Progenitor cell of endocrine pancreas (in vitro differentiated cells): ENCODE measurements around the gene ZNF521. TPM values are rescaled to one million over a fixed set of nuclear protein-coding genes. Genes with fewer than 3 reads are reported as not detected.

Source experiments
- DNase-seq: peaks from one replicate; pipeline ENCODE4 v3.0.0; 2021; ENCODE audit warnings: low spot score; ENCODE audit not compliant: unreplicated experiment
- H3K27ac Mint-ChIP-seq: 2 replicates; pipeline ENCODE4 v1.8.0; 2021; ENCODE audit warnings: mild to moderate bottlenecking, moderate library complexity, mixed read lengths
- H3K27me3 Mint-ChIP-seq: 2 replicates; pipeline ENCODE4 v1.8.0; 2021; ENCODE audit warnings: mixed read lengths
- H3K36me3 Mint-ChIP-seq: 2 replicates; pipeline ENCODE4 v1.8.0; 2022; ENCODE audit warnings: mixed read lengths; ENCODE audit not compliant: insufficient read depth
- H3K4me1 Mint-ChIP-seq: 2 replicates; pipeline ENCODE4 v1.8.0; 2021; ENCODE audit warnings: low read depth, mixed read lengths
- H3K4me3 Mint-ChIP-seq: 2 replicates; pipeline ENCODE4 v1.8.0; 2021; ENCODE audit warnings: low read depth, mild to moderate bottlenecking, moderate library complexity, mixed read lengths
- H3K9me3 Mint-ChIP-seq: 2 replicates; pipeline ENCODE4 v1.8.0; 2021; ENCODE audit warnings: low read depth, mixed read lengths
- total RNA-seq: library from RNA; stranded (reverse); gene quantifications from 2 replicates; pipeline ENCODE4 v1.2.1, GENCODE V29; 2021
- TF ChIP-seq, protein P1 (sequence below): fragments of 200-600 bp; sonication (generic); IDR thresholded peaks from one replicate; pipeline ENCODE4 v1.5.0; 2021; ENCODE audit warnings: antibody characterized with exemption, mild to moderate bottlenecking; ENCODE audit not compliant: unreplicated experiment

The ZNF521 gene
- total RNA-seq, 1 donor from 2014 or later = 39.1 TPM

DNA sequence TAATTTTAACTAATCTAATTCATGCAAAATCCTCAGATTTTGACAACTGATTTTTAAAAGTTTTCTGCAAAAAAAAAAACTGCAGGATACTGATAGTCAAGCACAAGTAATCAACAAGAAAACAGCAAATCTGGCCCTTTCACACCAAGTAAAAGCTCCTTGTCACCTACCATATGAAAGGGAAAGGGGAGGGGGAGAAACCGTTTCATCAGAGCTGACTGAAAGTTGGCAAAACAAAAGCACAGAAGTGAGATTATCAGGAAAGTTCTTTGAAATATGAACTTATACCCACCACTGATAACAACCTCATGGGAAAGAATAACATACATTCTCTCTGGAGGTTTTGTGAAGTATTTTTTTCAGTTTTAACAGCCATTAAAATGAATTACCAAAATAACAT is 38.7 kb downstream of the ZNF521 start:
- Mint-ChIP-seq H3K27me3 (no peaks in the 10 kb centered on the region), H3K27ac (no peak overlapping the region), H3K4me3 (no peak overlapping the region), H3K4me1 (peaks cover 1% of the 10 kb centered on the region), H3K9me3 (no peaks in the 10 kb centered on the region), H3K36me3 (peaks cover 4% of the 10 kb centered on the region)
- TF ChIP-seq, protein P1, sequence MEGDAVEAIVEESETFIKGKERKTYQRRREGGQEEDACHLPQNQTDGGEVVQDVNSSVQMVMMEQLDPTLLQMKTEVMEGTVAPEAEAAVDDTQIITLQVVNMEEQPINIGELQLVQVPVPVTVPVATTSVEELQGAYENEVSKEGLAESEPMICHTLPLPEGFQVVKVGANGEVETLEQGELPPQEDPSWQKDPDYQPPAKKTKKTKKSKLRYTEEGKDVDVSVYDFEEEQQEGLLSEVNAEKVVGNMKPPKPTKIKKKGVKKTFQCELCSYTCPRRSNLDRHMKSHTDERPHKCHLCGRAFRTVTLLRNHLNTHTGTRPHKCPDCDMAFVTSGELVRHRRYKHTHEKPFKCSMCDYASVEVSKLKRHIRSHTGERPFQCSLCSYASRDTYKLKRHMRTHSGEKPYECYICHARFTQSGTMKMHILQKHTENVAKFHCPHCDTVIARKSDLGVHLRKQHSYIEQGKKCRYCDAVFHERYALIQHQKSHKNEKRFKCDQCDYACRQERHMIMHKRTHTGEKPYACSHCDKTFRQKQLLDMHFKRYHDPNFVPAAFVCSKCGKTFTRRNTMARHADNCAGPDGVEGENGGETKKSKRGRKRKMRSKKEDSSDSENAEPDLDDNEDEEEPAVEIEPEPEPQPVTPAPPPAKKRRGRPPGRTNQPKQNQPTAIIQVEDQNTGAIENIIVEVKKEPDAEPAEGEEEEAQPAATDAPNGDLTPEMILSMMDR = no peak
- DNase-seq = no peak

DNA sequence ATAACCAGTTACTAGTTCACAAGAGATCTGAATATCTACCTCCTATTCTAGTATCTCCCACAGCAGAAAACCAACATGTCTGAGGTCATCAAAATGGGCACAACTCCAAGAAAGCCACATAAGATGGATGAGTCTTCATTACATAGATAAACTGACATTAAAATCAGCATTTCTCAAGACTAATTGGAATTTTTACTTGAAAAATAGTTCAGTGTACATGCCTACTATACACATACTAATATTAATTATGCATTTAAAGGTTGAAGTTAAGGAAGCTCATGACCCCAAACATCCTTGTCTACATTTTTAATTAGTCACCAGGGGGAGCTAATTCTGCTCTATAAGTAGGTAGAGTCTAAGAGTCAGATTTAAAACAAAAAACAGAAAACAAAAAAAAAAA is 41.9 kb downstream of the ZNF521 start:
- H3K4me3 Mint-ChIP-seq = no peak overlapping the region
- TF ChIP-seq, protein P1 = no peak
- H3K4me1 Mint-ChIP-seq = peaks cover 1% of the 10 kb centered on the region
- peaks cover 1% of the 10 kb centered on the region for H3K36me3 Mint-ChIP-seq
- no peaks in the 10 kb centered on the region for H3K9me3 Mint-ChIP-seq
- H3K27me3 Mint-ChIP-seq = no peaks in the 10 kb centered on the region
- DNase-seq = no peak
- H3K27ac Mint-ChIP-seq = no peak overlapping the region

DNA sequence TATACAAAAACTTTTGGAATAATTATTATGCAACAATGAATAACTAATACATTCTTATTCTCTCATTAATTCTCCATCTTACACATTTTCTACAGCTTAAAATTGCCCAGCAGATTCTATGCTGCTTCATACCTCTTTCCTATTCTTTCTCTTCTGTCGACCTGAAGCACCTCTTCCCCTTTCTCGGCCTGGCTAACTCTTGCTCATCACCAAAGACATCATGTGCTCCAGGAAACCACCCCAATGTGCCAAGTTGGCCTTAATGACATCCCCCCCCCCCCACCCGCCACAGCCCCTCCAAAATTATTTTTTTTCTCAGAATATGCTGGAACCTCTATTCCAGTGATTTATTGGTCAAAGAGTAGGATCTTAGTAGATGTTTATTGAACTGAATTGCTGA is 43.6 kb downstream of the ZNF521 start:
- TF ChIP-seq, protein P1 = no peak
- no peak for DNase-seq
- Mint-ChIP-seq H3K27me3 (no peaks in the 10 kb centered on the region), H3K36me3 (peaks cover 1% of the 10 kb centered on the region), H3K4me3 (no peak overlapping the region), H3K27ac (no peak overlapping the region), H3K9me3 (no peaks in the 10 kb centered on the region), H3K4me1 (peaks cover 3% of the 10 kb centered on the region)

DNA sequence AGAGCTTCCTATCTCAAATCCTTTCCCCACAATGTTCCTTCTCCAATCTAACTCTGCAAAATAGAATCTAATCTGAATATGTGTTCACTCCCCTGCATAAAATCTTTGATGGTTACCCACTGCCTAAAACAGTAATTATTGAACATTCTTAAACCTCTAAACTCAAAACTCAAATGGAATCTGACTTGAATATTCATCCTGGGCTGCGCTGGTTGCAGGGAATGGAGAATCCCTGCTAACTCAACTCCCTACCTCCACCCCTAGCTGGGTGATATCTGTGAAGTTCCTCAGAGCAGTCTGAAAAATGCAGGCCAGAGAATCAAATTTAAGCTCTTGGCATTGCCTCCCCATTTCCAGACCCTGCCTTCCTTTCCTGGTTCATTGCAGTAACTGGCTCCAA is 44.8 kb downstream of the ZNF521 start:
- H3K27me3 Mint-ChIP-seq = no peaks in the 10 kb centered on the region
- H3K4me3 Mint-ChIP-seq = no peak overlapping the region
- TF ChIP-seq, protein P1 = no peak
- H3K9me3 Mint-ChIP-seq = no peaks in the 10 kb centered on the region
- H3K27ac Mint-ChIP-seq = no peak overlapping the region
- H3K4me1 Mint-ChIP-seq = peaks cover 3% of the 10 kb centered on the region
- no peak for DNase-seq
- H3K36me3 Mint-ChIP-seq = peaks cover 1% of the 10 kb centered on the region

DNA sequence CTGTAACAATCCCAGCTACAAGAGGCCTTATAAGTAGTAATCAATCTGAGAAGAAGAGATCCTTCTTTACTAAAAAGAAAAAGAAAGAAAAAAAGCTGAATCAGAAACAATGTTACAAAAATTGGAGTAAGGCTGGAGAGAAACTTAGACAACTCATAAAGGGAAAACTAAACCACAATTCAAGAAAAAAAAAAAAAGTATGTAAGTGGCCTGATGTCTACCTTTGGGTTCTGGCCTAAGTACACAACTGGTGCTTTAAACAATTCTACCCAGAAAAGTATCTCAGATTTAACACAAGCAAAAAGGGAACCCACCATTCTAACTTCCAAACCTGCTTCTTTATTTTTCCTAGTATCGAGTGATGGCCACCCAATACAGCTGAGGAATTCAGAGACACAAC is 45.3 kb downstream of the ZNF521 start:
- no peak for DNase-seq
- Mint-ChIP-seq H3K36me3 (peaks cover 1% of the 10 kb centered on the region), H3K4me3 (no peak overlapping the region), H3K9me3 (no peaks in the 10 kb centered on the region), H3K27ac (no peak overlapping the region), H3K4me1 (peaks cover 3% of the 10 kb centered on the region), H3K27me3 (no peaks in the 10 kb centered on the region)
- TF ChIP-seq, protein P1 = no peak

DNA sequence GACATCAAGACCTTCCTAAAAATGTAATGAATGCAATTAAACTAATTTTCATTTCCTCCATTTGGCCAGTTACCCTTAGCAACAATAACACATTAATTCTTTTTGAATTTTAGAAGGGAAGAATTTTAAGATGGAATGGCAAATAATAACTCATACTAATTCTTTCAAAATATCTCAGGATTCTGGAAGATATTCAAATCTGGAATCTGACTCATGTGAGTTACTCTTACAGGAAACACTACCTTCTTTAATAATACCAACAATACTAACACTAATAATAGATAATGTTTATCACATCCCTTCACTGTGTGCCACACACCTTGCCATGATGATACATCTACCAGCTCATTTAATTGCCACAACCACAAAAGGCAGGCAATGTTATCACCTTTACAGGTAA is 46.4 kb downstream of the ZNF521 start:
- H3K4me1 Mint-ChIP-seq = peaks cover 1% of the 10 kb centered on the region
- TF ChIP-seq, protein P1 = no peak
- no peak for DNase-seq
- no peak overlapping the region for H3K4me3 Mint-ChIP-seq
- peaks cover 1% of the 10 kb centered on the region for H3K36me3 Mint-ChIP-seq
- H3K27ac Mint-ChIP-seq = no peak overlapping the region
- H3K9me3 Mint-ChIP-seq = no peaks in the 10 kb centered on the region
- no peaks in the 10 kb centered on the region for H3K27me3 Mint-ChIP-seq
